ENCODE measurements around the gene PSD2.

DNA sequence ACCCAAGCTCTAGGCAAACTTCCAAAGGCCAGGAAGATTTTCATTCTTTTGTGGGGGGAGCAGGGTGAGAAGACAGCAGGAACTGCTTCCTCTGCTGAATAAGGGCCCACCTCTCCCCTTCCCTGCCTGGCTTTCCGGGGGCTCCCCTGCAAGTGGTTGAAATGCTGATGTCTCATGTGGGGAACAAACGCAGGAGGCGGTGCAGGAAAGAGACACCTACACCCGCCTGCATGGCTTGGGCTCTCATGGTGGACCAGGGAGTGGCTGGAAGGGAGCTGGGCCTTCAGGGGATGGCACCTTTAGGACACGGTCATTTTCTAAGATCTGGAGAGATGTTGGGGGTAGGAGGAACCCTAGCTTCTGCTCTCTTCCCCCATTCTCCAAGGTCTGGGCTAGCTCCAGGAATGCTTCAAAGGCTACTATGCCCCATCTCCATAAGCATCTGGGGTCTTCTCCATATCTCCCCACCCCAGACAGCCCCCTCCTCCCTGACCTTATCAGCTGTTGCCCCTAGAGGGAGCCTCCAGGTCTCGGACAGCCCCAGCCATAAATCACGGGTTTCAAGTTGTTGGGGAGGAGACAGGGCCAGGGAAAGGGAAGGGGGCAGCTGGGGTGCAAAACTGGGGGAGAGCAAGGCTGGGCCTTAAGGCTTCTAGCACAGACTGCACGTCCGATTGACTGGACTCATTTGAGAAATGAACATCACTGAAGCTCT, 76.6 kb downstream of the PSD2 start:
- TF ChIP-seq, protein P1, sequence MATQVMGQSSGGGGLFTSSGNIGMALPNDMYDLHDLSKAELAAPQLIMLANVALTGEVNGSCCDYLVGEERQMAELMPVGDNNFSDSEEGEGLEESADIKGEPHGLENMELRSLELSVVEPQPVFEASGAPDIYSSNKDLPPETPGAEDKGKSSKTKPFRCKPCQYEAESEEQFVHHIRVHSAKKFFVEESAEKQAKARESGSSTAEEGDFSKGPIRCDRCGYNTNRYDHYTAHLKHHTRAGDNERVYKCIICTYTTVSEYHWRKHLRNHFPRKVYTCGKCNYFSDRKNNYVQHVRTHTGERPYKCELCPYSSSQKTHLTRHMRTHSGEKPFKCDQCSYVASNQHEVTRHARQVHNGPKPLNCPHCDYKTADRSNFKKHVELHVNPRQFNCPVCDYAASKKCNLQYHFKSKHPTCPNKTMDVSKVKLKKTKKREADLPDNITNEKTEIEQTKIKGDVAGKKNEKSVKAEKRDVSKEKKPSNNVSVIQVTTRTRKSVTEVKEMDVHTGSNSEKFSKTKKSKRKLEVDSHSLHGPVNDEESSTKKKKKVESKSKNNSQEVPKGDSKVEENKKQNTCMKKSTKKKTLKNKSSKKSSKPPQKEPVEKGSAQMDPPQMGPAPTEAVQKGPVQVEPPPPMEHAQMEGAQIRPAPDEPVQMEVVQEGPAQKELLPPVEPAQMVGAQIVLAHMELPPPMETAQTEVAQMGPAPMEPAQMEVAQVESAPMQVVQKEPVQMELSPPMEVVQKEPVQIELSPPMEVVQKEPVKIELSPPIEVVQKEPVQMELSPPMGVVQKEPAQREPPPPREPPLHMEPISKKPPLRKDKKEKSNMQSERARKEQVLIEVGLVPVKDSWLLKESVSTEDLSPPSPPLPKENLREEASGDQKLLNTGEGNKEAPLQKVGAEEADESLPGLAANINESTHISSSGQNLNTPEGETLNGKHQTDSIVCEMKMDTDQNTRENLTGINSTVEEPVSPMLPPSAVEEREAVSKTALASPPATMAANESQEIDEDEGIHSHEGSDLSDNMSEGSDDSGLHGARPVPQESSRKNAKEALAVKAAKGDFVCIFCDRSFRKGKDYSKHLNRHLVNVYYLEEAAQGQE (IDR thresholded peaks at IDR 0.05; ENCODE audit: insufficient read depth in 1 of 2, low read depth in 2 of 2, low read length in 2 of 2) = no peak
- TF ChIP-seq TAF1 (IDR thresholded peaks at IDR 0.05; ENCODE audit: borderline replicate concordance, insufficient read depth, low read length) = no peak
